ENCODE results near the gene ERGIC1.

- TF ChIP-seq ZFX (CRISPR knock-in tag; IDR thresholded peaks at IDR 0.05; ENCODE audit: low read depth) = no peak
- no peak for TF ChIP-seq GABPA (IDR thresholded peaks at IDR 0.05; ENCODE audit: low read depth, low read length)
- no peak for TF ChIP-seq GABPA (CRISPR knock-in tag; IDR thresholded peaks at IDR 0.05; ENCODE audit: low read depth)
- no peak for TF ChIP-seq MAZ (IDR thresholded peaks at IDR 0.05; ENCODE audit: borderline replicate concordance, low read depth, low read length)
- no peak for TF ChIP-seq MAZ (CRISPR knock-in tag; IDR thresholded peaks at IDR 0.05; ENCODE audit: low read depth)
- TF ChIP-seq BRD4 (CRISPR knock-in tag; IDR thresholded peaks at IDR 0.05) = no peak
- no peak for TF ChIP-seq CAMTA2 (CRISPR knock-in tag; IDR thresholded peaks at IDR 0.05; ENCODE audit: borderline replicate concordance)
- TF ChIP-seq POGK (CRISPR knock-in tag; conservative IDR thresholded peaks at IDR 0.05) = no peak
- TF ChIP-seq REST (IDR thresholded peaks at IDR 0.05; ENCODE audit: borderline replicate concordance in 1 of 2, low read depth in 1 of 2, low read length in 2 of 2) = no peak
- no peak for TF ChIP-seq EHMT2 (IDR thresholded peaks at IDR 0.05; ENCODE audit: borderline replicate concordance, low read depth, low read length)
Measured at GRCh38 chr5:172861461-172861860, 27.4 kb downstream of the ERGIC1 start.
